Measurements from ENCODE around the gene MMS19.
A peak's percentile ranks its signal among the peaks of the same experiment; 100 is the strongest.
"Not testable (repeated sequence)": the region's sequence is repeated elsewhere in the genome, so short reads cannot be mapped to it uniquely, and the experiment has no call there.

MMS19 gene

DNA sequence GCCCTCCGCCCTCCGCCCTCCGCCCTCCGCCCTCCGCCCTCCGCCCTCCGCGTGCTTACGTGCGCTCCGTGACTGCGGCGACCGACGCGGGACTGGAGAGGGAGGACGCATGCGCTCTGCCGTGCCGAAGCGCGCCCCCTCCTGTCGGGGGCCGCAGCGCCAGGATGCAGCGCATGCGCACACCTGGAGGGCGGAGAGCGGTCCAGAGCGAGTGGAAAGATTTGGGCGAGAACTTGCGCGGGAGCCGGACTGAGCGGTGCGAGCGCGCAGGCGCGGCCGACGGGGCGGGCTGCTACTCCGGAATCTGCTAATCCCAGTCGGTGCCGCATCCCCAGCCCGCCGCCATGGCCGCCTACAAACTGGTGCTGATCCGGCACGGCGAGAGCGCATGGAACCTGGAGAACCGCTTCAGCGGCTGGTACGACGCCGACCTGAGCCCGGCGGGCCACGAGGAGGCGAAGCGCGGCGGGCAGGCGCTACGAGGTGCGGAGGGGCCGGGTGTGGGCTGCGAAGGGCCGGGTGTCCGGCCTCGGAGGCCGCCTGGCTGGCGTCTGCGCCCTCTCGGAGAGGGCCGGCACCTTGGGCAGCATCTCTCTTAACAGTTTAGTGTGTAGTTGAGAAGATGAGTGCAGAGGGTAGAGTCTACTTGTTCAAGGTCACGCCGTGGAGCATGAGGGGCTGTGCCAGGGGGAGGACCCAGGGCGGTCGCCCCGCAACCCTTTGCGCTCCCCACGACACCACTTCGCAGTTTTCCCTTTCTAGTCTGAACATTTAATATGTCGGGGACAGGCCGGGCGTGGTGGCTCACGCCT, 72.1 kb downstream of the MMS19 start, which contains the start of gene PGAM1:
Gene PGAM1, plus strand, starts transcription at position 228 of the 812 bp plus-strand sequence. Its CDS starts 117 bp downstream, at position 345.
- peak; percentile 96 for DNase-seq

DNA sequence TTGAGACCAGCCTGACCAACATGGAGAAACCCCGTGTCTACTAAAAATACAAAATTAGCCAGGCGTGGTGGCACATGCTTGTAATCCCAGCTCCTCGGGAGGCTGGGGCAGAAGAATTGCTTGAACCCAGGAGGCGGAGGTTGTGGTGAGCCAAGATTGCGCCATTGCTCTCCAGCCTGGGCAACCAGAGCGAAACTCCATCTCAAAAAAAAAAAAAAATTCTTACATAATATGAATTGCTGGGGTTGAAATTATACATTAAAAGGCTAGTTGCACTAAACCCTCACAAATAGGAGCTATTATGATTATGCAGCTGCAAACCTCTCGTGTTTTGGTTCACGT, 74.5 kb downstream of the MMS19 start:
- DNase-seq = not testable (repeated sequence)

GRCh38 chr10:97416565-97416964, 81.7 kb downstream of the MMS19 start:
- DNase-seq = no peak

DNA sequence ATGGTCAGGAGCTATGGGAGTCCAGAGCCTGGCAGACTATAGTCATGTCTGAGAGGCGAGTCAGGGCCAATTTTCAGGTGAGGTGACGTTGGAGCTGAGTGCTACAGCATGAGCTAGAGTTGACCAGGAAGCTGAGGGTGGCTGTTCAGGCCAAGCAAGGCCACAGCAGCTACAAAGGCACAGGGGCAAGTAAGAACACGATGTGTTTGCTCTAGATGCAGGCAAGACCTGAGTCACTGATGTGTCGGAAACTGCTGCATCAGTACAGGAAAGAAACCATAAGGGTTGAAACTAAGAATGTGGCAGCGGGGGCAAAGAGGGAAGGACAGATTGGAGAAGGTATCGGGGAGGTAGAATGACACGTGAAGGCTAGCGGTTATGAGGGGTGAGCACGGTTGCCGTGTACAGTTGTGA, 85.3 kb downstream of the MMS19 start:
- DNase-seq = peak; percentile 78

GRCh38 chr10:97411406-97411805, 86.8 kb downstream of the MMS19 start:
- no peak for DNase-seq

DNA sequence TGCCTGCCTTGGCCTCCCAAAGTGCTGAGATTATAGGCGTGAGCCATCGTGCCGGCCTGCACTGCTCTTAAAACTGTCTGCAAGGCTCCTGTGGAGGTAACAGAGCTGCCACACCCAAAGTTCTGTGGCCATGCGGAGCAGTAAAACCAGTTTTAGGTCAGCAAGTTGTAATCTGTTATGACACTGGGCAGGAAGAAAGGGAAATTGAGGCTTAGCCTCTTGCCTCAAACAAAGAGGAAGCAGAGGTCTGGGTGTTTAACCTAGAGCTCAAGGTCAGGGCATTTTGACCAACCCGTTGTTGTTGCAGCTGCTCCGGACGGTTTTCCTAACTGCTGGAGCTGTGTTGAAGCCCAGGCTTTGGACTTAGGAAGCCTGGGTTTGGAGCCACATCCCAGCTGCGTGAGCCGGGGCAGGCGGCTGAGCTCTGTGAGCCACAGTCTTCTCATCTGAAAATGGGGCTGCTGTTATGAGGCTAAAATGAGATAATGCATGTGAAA, 89.7 kb downstream of the MMS19 start:
- no peak for DNase-seq

Data from activated CD8-positive, alpha-beta memory T cell treated with anti-CD3 and anti-CD28 coated beads for 24 hours (primary cell).